Astrocyte (in vitro differentiated cells and primary cell): ENCODE data around the gene PIM2. TPM values are rescaled to one million over a fixed set of nuclear protein-coding genes. Genes with fewer than 3 reads are reported as not detected.
A peak's percentile ranks its signal among the peaks of the same experiment; 100 is the strongest.

Experiments used
- DNase-seq: peaks from one replicate; pipeline ENCODE4 v3.0.0-alpha.2; 2010; ENCODE audit warnings: low read depth
- FAIRE-seq: peaks from 2 replicates; lab custom pipeline; 2011; peaks lifted over from hg19 to GRCh38; lab: Jason Lieb, UNC
- H2AFZ ChIP-seq: 2 replicates; pipeline ENCODE4 v1.6.0; 2012; ENCODE audit warnings: low read depth, low read length, inconsistent platforms
- H3K27ac ChIP-seq: 2 replicates; pipeline ENCODE4 v1.5.1; 2011; ENCODE audit warnings: low read depth, low read length, inconsistent platforms
- H3K27me3 ChIP-seq: 2 replicates; pipeline ENCODE4 v1.6.0; 2011; ENCODE audit warnings: low read length, inconsistent platforms; ENCODE audit not compliant: insufficient read depth
- H3K36me3 ChIP-seq: 2 replicates; pipeline ENCODE4 v1.5.1; 2011; ENCODE audit warnings: low read length, inconsistent platforms; ENCODE audit not compliant: insufficient read depth
- H3K4me1 ChIP-seq: 2 replicates; pipeline ENCODE4 v1.5.1; 2011; ENCODE audit warnings: low read length, inconsistent platforms; ENCODE audit not compliant: insufficient read depth
- H3K4me2 ChIP-seq: 2 replicates; pipeline ENCODE4 v1.6.0; 2012; ENCODE audit warnings: low read length, inconsistent platforms
- H3K4me3 ChIP-seq: 2 replicates; pipeline ENCODE4 v1.5.1; 2011; ENCODE audit warnings: low read depth, mild to moderate bottlenecking, low read length, inconsistent platforms; ENCODE audit not compliant: insufficient read depth
- H3K79me2 ChIP-seq: 2 replicates; pipeline ENCODE4 v1.6.0; 2012; ENCODE audit warnings: mild to moderate bottlenecking, low read length, inconsistent platforms; ENCODE audit not compliant: insufficient read depth
- H3K9ac ChIP-seq: 2 replicates; pipeline ENCODE4 v1.6.0; 2012; ENCODE audit warnings: mild to moderate bottlenecking, low read length, inconsistent platforms
- H3K9me3 ChIP-seq: 2 replicates; pipeline ENCODE4 v1.5.1; 2012; ENCODE audit warnings: low read depth, mild to moderate bottlenecking, low read length, inconsistent platforms; ENCODE audit not compliant: insufficient read depth
- H4K20me1 ChIP-seq: 2 replicates; pipeline ENCODE4 v1.6.0; 2012; ENCODE audit warnings: low read length, inconsistent platforms; ENCODE audit not compliant: insufficient read depth
- H3K27ac Mint-ChIP-seq: one replicate; pipeline ENCODE4 v1.8.0; 2021; ENCODE audit warnings: mild to moderate bottlenecking, mixed read lengths; ENCODE audit not compliant: unreplicated experiment
- H3K27me3 Mint-ChIP-seq: one replicate; pipeline ENCODE4 v1.8.0; 2021; ENCODE audit warnings: low read depth, mixed read lengths; ENCODE audit not compliant: unreplicated experiment
- H3K36me3 Mint-ChIP-seq: one replicate; pipeline ENCODE4 v1.8.0; 2021; ENCODE audit warnings: low read depth, mixed read lengths; ENCODE audit not compliant: unreplicated experiment
- H3K4me1 Mint-ChIP-seq: one replicate; pipeline ENCODE4 v1.8.0; 2021; ENCODE audit warnings: low read depth, mixed read lengths; ENCODE audit not compliant: unreplicated experiment
- H3K4me3 Mint-ChIP-seq: one replicate; pipeline ENCODE4 v1.8.0; 2021; ENCODE audit warnings: mild to moderate bottlenecking, moderate library complexity, mixed read lengths; ENCODE audit not compliant: unreplicated experiment
- H3K9me3 Mint-ChIP-seq: one replicate; pipeline ENCODE4 v1.8.0; 2021; ENCODE audit warnings: mild to moderate bottlenecking, mixed read lengths; ENCODE audit not compliant: unreplicated experiment
- EZH2 ChIP-seq: IDR thresholded peaks from 2 replicates; pipeline ENCODE4 v1.6.1; 2012; ENCODE audit warnings: mild to moderate bottlenecking, low read length, inconsistent platforms; ENCODE audit not compliant: insufficient read depth
- total RNA-seq: library from RNA; stranded (reverse); gene quantifications from 2 replicates; pipeline ENCODE4 v1.2.1, GENCODE V29; 2021
- TF ChIP-seq, protein P1 (sequence below): IDR thresholded peaks from 2 replicates; pipeline ENCODE4 v1.5.1; 2011; ENCODE audit warnings: low read depth, mild to moderate bottlenecking, inconsistent platforms, low read length, moderate library complexity; ENCODE audit not compliant: insufficient read depth

Gene PIM2
- total RNA-seq, 1 donor from 2014 or later: 13.4 TPM

GRCh38 chrX:48937054-48937907 is 18.5 kb upstream of the PIM2 start:
- Histone ChIP-seq H4K20me1 (peaks cover 61% of the 10 kb centered on the region), H3K27me3 (no peaks in the 10 kb centered on the region), H3K4me2 (peak overlapping the region; percentile 44), H3K4me1 (peaks cover 12% of the 10 kb centered on the region), H3K36me3 (peaks cover 15% of the 10 kb centered on the region), H3K27ac (peak overlapping the region; percentile 12), H3K4me3 (no peak overlapping the region), H3K79me2 (peaks cover 44% of the 10 kb centered on the region), H3K9ac (no peak overlapping the region), H3K9me3 (no peaks in the 10 kb centered on the region), H2AFZ (no peak overlapping the region)
- FAIRE-seq (no peak), DNase-seq (peak; percentile 26)
- Mint-ChIP-seq H3K9me3 (no peaks in the 10 kb centered on the region), H3K27me3 (no peaks in the 10 kb centered on the region), H3K4me1 (peaks cover 4% of the 10 kb centered on the region), H3K36me3 (no peaks in the 10 kb centered on the region), H3K4me3 (no peak overlapping the region), H3K27ac (no peak overlapping the region)
- TF ChIP-seq EZH2: no peak
- TF ChIP-seq, protein P1, sequence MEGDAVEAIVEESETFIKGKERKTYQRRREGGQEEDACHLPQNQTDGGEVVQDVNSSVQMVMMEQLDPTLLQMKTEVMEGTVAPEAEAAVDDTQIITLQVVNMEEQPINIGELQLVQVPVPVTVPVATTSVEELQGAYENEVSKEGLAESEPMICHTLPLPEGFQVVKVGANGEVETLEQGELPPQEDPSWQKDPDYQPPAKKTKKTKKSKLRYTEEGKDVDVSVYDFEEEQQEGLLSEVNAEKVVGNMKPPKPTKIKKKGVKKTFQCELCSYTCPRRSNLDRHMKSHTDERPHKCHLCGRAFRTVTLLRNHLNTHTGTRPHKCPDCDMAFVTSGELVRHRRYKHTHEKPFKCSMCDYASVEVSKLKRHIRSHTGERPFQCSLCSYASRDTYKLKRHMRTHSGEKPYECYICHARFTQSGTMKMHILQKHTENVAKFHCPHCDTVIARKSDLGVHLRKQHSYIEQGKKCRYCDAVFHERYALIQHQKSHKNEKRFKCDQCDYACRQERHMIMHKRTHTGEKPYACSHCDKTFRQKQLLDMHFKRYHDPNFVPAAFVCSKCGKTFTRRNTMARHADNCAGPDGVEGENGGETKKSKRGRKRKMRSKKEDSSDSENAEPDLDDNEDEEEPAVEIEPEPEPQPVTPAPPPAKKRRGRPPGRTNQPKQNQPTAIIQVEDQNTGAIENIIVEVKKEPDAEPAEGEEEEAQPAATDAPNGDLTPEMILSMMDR: no peak

DNA sequence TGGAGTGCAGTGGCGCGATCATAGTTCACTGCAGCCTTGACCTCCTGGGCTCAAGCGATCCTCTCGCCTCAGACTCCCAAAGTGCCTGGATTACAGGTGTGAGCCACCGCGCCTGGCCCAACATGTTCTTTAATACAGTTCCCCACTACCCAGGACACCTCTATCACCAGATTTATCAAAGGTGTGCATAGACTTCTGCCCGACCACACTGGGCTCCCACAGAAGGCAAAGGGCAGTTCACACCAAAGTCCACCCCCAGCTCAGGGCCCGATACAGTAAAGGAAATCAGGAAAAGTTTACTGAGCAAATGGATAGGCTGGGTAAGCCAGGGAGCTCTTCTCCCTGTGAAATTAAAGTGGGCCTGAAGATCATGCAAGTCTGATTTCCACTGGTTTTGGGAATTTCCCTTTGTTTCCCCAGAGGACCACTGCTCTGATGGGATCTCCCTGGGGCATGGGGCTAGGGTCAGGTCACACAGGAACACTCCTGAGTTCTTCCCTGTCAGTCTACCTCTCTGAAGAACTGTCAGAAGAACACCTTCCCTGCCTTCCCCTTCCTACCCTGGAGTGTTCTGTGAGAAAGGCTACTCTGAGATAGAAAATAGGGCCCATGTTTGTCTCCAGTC is 17.7 kb upstream of the PIM2 start:
- no peaks in the 10 kb centered on the region for H3K27me3 ChIP-seq
- no peak for DNase-seq
- H3K4me2 ChIP-seq: peak overlapping the region; percentile 44
- Mint-ChIP-seq H3K36me3 (no peaks in the 10 kb centered on the region), H3K4me1 (peaks cover 4% of the 10 kb centered on the region), H3K27ac (no peak overlapping the region), H3K9me3 (no peaks in the 10 kb centered on the region), H3K4me3 (no peak overlapping the region), H3K27me3 (no peaks in the 10 kb centered on the region)
- no peaks in the 10 kb centered on the region for H3K9me3 ChIP-seq
- H2AFZ ChIP-seq: no peak overlapping the region
- H3K79me2 ChIP-seq: peaks cover 37% of the 10 kb centered on the region
- no peak for TF ChIP-seq EZH2
- TF ChIP-seq, protein P1: no peak
- no peak for FAIRE-seq
- no peak overlapping the region for H3K27ac ChIP-seq
- H3K4me1 ChIP-seq: peaks cover 12% of the 10 kb centered on the region
- peaks cover 54% of the 10 kb centered on the region for H4K20me1 ChIP-seq
- no peak overlapping the region for H3K9ac ChIP-seq
- no peak overlapping the region for H3K4me3 ChIP-seq
- peaks cover 12% of the 10 kb centered on the region for H3K36me3 ChIP-seq
